Transverse colon (tissue), 4 donors: ENCODE measurements around the gene GPBP1. TPM values are rescaled to one million over a fixed set of nuclear protein-coding genes. Genes with fewer than 3 reads are reported as not detected.
"Not testable (repeated sequence)": the region's sequence is repeated elsewhere in the genome, so short reads cannot be mapped to it uniquely, and the experiment has no call there.

ENCODE experiments used
- DNase-seq: peaks from one replicate; pipeline ENCODE4 v3.0.0-alpha.2; 2019
- H3K27ac ChIP-seq, 4 donors: fragments of 200-600 bp; sonication (generic); 2 replicates each; pipeline ENCODE4 v1.5.1; 2016 to 2018; ENCODE audit warnings: inconsistent platforms in 4 of 4
- H3K27me3 ChIP-seq: fragments of 200-600 bp; sonication (generic); 2 replicates; pipeline ENCODE4 v1.5.1; 2017; ENCODE audit warnings: inconsistent platforms
- H3K36me3 ChIP-seq, 4 donors: fragments of 200-600 bp; sonication (generic); 2 replicates each; pipeline ENCODE4 v1.5.1; 2017 to 2019; ENCODE audit warnings: inconsistent platforms in 4 of 4
- H3K4me1 ChIP-seq, 4 donors: fragments of 200-600 bp; sonication (generic); 2 replicates each; pipeline ENCODE4 v1.5.1; 2017 to 2020; ENCODE audit warnings: inconsistent platforms in 4 of 4
- H3K4me3 ChIP-seq, 4 donors: fragments of 200-600 bp; sonication (generic); 1 replicate in 1 of 4; 2 replicates in 3 of 4; pipeline versions ENCODE4 v1.5.1 to v1.6.1; 2017 to 2019; ENCODE audit warnings: inconsistent platforms in 4 of 4
- H3K9me3 ChIP-seq, 2 donors: fragments of 200-600 bp; sonication (generic); 2 replicates each; pipeline ENCODE4 v1.5.1; 2017 to 2019; ENCODE audit warnings: inconsistent platforms in 2 of 2
- CTCF ChIP-seq, 5 experiments: fragments of 200-600 bp in 3 of 5; fragments of 450-650 bp in 2 of 5; sonication (generic) in 3 of 5; IDR thresholded peaks; 1 replicate in 2 of 5; 2 replicates in 3 of 5; pipeline ENCODE4 v1.5.1; 2016 to 2017; ENCODE audit warnings: antibody characterized with exemption in 5 of 5, inconsistent platforms in 3 of 5, mild to moderate bottlenecking in 2 of 5, moderate library complexity in 1 of 5
- EP300 ChIP-seq: sonication (generic); formaldehyde crosslinking; IDR thresholded peaks from one replicate; pipeline ENCODE4 v1.6.1; 2017; ENCODE audit warnings: antibody characterized with exemption, low read depth
- POLR2A ChIP-seq: fragments of 450-650 bp; IDR thresholded peaks from one replicate; pipeline ENCODE4 v1.6.1; 2016; ENCODE audit warnings: antibody characterized with exemption, mild to moderate bottlenecking, moderate library complexity
- POLR2AphosphoS5 ChIP-seq, 3 donors: sonication (generic); formaldehyde crosslinking; IDR thresholded peaks; one replicate each; pipeline ENCODE4 v1.6.1; 2016; ENCODE audit warnings: antibody characterized with exemption in 3 of 3
- WGBS, 2 donors: methylation state at CpG; one replicate each; pipeline ENCODE4 v1.1.5; 2018; ENCODE audit warnings: low coverage in 1 of 2; 5-methylcytosine and 5-hydroxymethylcytosine counted together
- in situ Hi-C, 4 donors: fragments of 200-750 bp; cut with MboI; loops; one replicate each; pipeline versions ENCODE4 v1.15.0 to v1.15.1; 2017; ENCODE audit warnings: low sequenced_read_pairs in 3 of 4, low pct_ligation_motif_present in 1 of 4, low pct_unique_long_range_greater_than_20kb in 1 of 4
- intact Hi-C: fragments of 100-400 bp; cut with DNase I; formaldehyde crosslinking; loops from one replicate; pipeline ENCODE4 v1.15.1; 2023; ENCODE audit warnings: low total_unique reads
- total RNA-seq, 4 donors: library from RNA; depleted of rRNA; stranded (reverse); fragments of >200 nt; gene quantifications; one replicate each; pipeline ENCODE4 v1.1.0, GENCODE V29; 2016

GPBP1 gene
- total RNA-seq, 4 donors from 2014 or later, result 36.7 to 95.1 (median 75.6) TPM

GRCh38 chr5:57280853-57281252 lies 107.0 kb downstream of the GPBP1 start:
- no peak overlapping the region for H3K27ac ChIP-seq
- WGBS, 2 donors, result 42 to 46% methylated on average over 2 of the region's 2 CpGs
- no peak for DNase-seq
- in situ Hi-C loops, result no loop called here
- H3K4me1 ChIP-seq, result no peaks in the 10 kb centered on the region
- H3K36me3 ChIP-seq, result no peaks in the 10 kb centered on the region
- TF ChIP-seq CTCF (IDR thresholded peaks at IDR 0.05), result no peak
- TF ChIP-seq EP300, result no peak
- peaks cover 3 to 6% of the 10 kb centered on the region in 2 donors for H3K9me3 ChIP-seq
- no peaks in the 10 kb centered on the region for H3K27me3 ChIP-seq
- intact Hi-C loops, result no loop called here
- no peak overlapping the region for H3K4me3 ChIP-seq

- H3K4me1 ChIP-seq, in situ Hi-C loops, H3K36me3 ChIP-seq, H3K27me3 ChIP-seq, H3K4me3 ChIP-seq, DNase-seq, H3K27ac ChIP-seq, H3K9me3 ChIP-seq, intact Hi-C loops: not testable (repeated sequence)
- 99 to 100% methylated on average over 5 of the region's 5 CpGs for WGBS, 2 donors
These were observed 111.2 kb downstream of the GPBP1 start for GRCh38 chr5:57285084-57285483.

- Histone ChIP-seq H3K4me1 (no peaks in the 10 kb centered on the region), H3K4me3 (no peak overlapping the region), H3K27me3 (no peaks in the 10 kb centered on the region), H3K27ac (no peak overlapping the region), H3K9me3 (no peaks in the 10 kb centered on the region), H3K36me3 (no peaks in the 10 kb centered on the region)
- in situ Hi-C loops, result loop anchor here in 3 of 4 donors (10.0 kb wide), 1 partner anchor 1173 kb away; the partner anchor contains the start of gene PLK2 (in 3 of the 3)
- WGBS, 2 donors, result 87% methylated on average over 4 of the region's 4 CpGs; no CpG with 5 or more reads in 1 of the 2 donors
- no peak for DNase-seq
- intact Hi-C loops, result no loop called here
- TF ChIP-seq POLR2AphosphoS5 (IDR thresholded peaks at IDR 0.05) (no peak), CTCF (IDR thresholded peaks at IDR 0.05) (no peak), POLR2A (no peak), EP300 (no peak)
These were observed 118.0 kb downstream of the GPBP1 start for GRCh38 chr5:57291894-57292293.

- Histone ChIP-seq H3K36me3 (no peaks in the 10 kb centered on the region), H3K9me3 (no peaks in the 10 kb centered on the region), H3K4me1 (no peaks in the 10 kb centered on the region), H3K27me3 (no peaks in the 10 kb centered on the region), H3K27ac (no peak overlapping the region), H3K4me3 (no peak overlapping the region)
- TF ChIP-seq EP300, result no peak
- no peak for TF ChIP-seq CTCF (IDR thresholded peaks at IDR 0.05)
- TF ChIP-seq POLR2AphosphoS5 (IDR thresholded peaks at IDR 0.05), result no peak
- TF ChIP-seq POLR2A, result no peak
- no peak for DNase-seq
- WGBS, 2 donors, result 89 to 96% methylated on average over 4 to 6 of the region's 6 CpGs
- in situ Hi-C loops (loop anchor here in 3 of 4 donors (10.0 kb wide), 1 partner anchor 1172 kb away; the partner anchor contains the start of gene PLK2 (in 3 of the 3)), intact Hi-C loops (no loop called here)
These were observed 118.5 kb downstream of the GPBP1 start for GRCh38 chr5:57292336-57292735.
